Prostate gland (tissue), 2 donors: ENCODE measurements around the gene MIPOL1. TPM values are rescaled to one million over a fixed set of nuclear protein-coding genes. Genes with fewer than 3 reads are reported as not detected.
"Not testable (repeated sequence)": the region's sequence is repeated elsewhere in the genome, so short reads cannot be mapped to it uniquely, and the experiment has no call there.

Source experiments
- DNase-seq: peaks from one replicate; pipeline ENCODE4 v3.0.0-alpha.2; 2019; ENCODE audit warnings: low spot score
- H3K27ac ChIP-seq, 2 donors: fragments of 200-600 bp; sonication (generic); 2 replicates each; pipeline ENCODE4 v1.5.1; 2017 to 2019
- H3K27me3 ChIP-seq: fragments of 200-600 bp; sonication (generic); replicated peaks from 2 replicates; pipeline ENCODE4 v1.5.1; 2019; ENCODE audit not compliant: insufficient read depth
- H3K36me3 ChIP-seq, 2 donors: fragments of 200-600 bp; sonication (generic); 1 replicate in 1 of 2; 2 replicates in 1 of 2; pipeline versions ENCODE4 v1.5.1 to v1.8.1; 2017 to 2019
- H3K4me1 ChIP-seq: fragments of 200-600 bp; sonication (generic); replicated peaks from 2 replicates; pipeline ENCODE4 v1.5.1; 2019
- H3K4me3 ChIP-seq, 2 donors: fragments of 200-600 bp; sonication (generic); 2 replicates each; pipeline ENCODE4 v1.5.1; 2017 to 2019
- H3K9me3 ChIP-seq: fragments of 200-600 bp; sonication (generic); 2 replicates; pipeline ENCODE4 v1.5.1; 2017
- CTCF ChIP-seq, 4 experiments: fragments of 200-600 bp in 2 of 4; fragments of 450-650 bp in 2 of 4; sonication (generic) in 2 of 4; IDR thresholded peaks; 1 replicate in 3 of 4; 2 replicates in 1 of 4; pipeline ENCODE4 v1.5.1; 2016 to 2019; ENCODE audit warnings: antibody characterized with exemption in 4 of 4, mild to moderate bottlenecking in 2 of 4, moderate library complexity in 2 of 4
- POLR2A ChIP-seq: fragments of 450-650 bp; IDR thresholded peaks from one replicate; pipeline ENCODE4 v1.6.1; 2016; ENCODE audit warnings: antibody characterized with exemption, mild to moderate bottlenecking
- POLR2AphosphoS5 ChIP-seq: sonication (generic); formaldehyde crosslinking; IDR thresholded peaks from one replicate; pipeline ENCODE4 v1.6.1; 2017; ENCODE audit warnings: antibody characterized with exemption
- WGBS: methylation state at CpG from one replicate; pipeline ENCODE4 v1.1.5; 2018; 5-methylcytosine and 5-hydroxymethylcytosine counted together
- intact Hi-C: fragments of 100-400 bp; cut with DNase I; formaldehyde crosslinking; loops from one replicate; pipeline ENCODE4 v1.14.2; 2022
- total RNA-seq, 2 donors: library from RNA; depleted of rRNA; stranded (reverse); fragments of >200 nt; gene quantifications; one replicate each; pipeline ENCODE4 v1.1.0, GENCODE V29; 2016

The MIPOL1 gene
- total RNA-seq, 2 donors from 2014 or later, result 14.4 to 31.4 TPM

GRCh38 chr14:37553935-37554550, 356.3 kb downstream of the MIPOL1 start:
- H3K36me3 ChIP-seq, result no peaks in the 10 kb centered on the region
- TF ChIP-seq POLR2AphosphoS5, result no peak
- 100% methylated on average over 1 of the region's 1 CpG for WGBS
- no peak for DNase-seq
- H3K27me3 ChIP-seq, result no peaks in the 10 kb centered on the region
- H3K27ac ChIP-seq, result no peak overlapping the region
- no peaks in the 10 kb centered on the region for H3K9me3 ChIP-seq
- H3K4me3 ChIP-seq, result no peak overlapping the region
- H3K4me1 ChIP-seq, result no peaks in the 10 kb centered on the region
- intact Hi-C loops, result no loop called here

DNA sequence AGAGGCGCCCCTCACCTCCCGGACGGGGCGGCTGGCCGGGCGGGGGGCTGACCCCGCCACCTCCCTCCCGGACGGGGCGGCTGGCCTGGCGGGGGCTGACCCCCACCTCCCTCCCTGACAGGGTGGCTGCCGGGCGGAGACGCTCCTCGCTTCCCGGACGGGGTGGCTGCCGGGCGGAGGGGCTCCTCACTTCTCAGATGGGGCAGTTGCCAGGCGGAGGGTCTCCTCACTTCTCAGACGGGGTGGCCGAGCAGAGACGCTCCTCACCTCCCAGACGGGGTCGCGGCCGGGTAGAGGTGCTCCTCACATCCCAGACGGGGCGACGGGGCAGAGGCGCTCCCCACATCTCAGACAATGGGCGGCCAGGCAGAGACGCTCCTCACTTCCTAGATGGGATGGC, 357.9 kb downstream of the MIPOL1 start:
- intact Hi-C loops, H3K27me3 ChIP-seq, H3K9me3 ChIP-seq, H3K27ac ChIP-seq, H3K4me1 ChIP-seq, H3K36me3 ChIP-seq, H3K4me3 ChIP-seq, DNase-seq: not testable (repeated sequence)
- 91% methylated on average over 16 of the region's 33 CpGs for WGBS

DNA sequence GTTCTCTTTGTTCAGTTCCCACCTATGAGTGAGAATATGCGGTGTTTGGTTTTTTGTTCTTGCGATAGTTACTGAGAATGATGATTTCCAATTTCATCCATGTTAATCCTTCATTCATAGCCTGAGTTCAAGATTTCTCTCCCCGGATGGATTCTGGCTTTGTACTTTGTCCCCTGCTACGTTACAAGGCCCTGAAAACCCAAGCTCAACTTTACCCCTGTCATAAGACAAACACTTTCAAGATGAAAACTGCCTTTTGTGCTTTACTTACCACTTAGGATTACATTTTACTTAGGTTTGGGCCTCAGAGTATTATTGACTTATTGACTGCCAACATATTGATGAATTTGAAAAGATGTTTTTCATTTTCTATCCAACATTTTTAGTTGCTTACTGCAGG, 361.0 kb downstream of the MIPOL1 start:
- Histone ChIP-seq H3K36me3 (no peaks in the 10 kb centered on the region), H3K4me3 (no peak overlapping the region), H3K9me3 (no peaks in the 10 kb centered on the region), H3K27ac (no peak overlapping the region), H3K4me1 (peaks cover 4% of the 10 kb centered on the region), H3K27me3 (no peaks in the 10 kb centered on the region)
- intact Hi-C loops, result no loop called here
- no peak for DNase-seq
- no peak for TF ChIP-seq POLR2AphosphoS5
- TF ChIP-seq CTCF (IDR thresholded peaks at IDR 0.05), result no peak
- TF ChIP-seq POLR2A, result no peak
- WGBS, result 95% methylated on average over 4 of the region's 4 CpGs

GRCh38 chr14:37559386-37559785, 361.6 kb downstream of the MIPOL1 start:
- Histone ChIP-seq H3K9me3 (no peaks in the 10 kb centered on the region), H3K27ac (no peak overlapping the region), H3K4me1 (peaks cover 4% of the 10 kb centered on the region), H3K36me3 (no peaks in the 10 kb centered on the region), H3K4me3 (no peak overlapping the region), H3K27me3 (no peaks in the 10 kb centered on the region)
- DNase-seq, result no peak
- intact Hi-C loops, result no loop called here
- no peak for TF ChIP-seq CTCF (IDR thresholded peaks at IDR 0.05)
- TF ChIP-seq POLR2A, result no peak
- TF ChIP-seq POLR2AphosphoS5, result no peak
- 62% methylated on average over 6 of the region's 6 CpGs for WGBS

- intact Hi-C loops, result no loop called here
- WGBS, result 70% methylated on average over 2 of the region's 2 CpGs
- H3K9me3 ChIP-seq, result no peaks in the 10 kb centered on the region
- no peaks in the 10 kb centered on the region for H3K27me3 ChIP-seq
- H3K36me3 ChIP-seq, result no peaks in the 10 kb centered on the region
- DNase-seq, result no peak
- peak overlapping the region in 1 of 2 donors; percentile 36 for H3K4me3 ChIP-seq
- peaks cover 4% of the 10 kb centered on the region for H3K4me1 ChIP-seq
- peak overlapping the region; percentile 86 to 96 for H3K27ac ChIP-seq
- TF ChIP-seq POLR2AphosphoS5 (no peak), POLR2A (no peak), CTCF (IDR thresholded peaks at IDR 0.05) (no peak)
Observed at GRCh38 chr14:37563189-37563588, 365.5 kb downstream of the MIPOL1 start.

DNA sequence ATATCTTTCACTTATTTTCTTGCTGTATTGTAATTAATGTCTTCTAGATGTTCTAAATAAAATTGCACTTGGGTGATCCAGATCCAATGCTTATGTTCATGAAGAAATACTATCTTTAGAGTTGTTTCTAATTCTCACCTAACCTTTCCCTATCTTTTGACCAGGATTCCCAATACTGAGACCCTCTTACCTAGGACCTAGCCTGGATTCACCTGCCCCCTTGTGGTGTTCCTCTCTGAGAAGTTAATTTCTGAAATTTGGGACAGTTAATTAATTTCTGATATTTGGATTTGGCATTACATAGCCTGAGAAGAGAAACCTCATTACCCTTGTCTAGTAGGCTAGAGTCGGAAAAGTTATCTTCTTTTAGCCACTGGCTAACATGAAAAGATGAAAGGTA, 367.8 kb downstream of the MIPOL1 start:
- H3K9me3 ChIP-seq, result no peaks in the 10 kb centered on the region
- peak overlapping the region; percentile 86 to 96 for H3K27ac ChIP-seq
- no peak for DNase-seq
- H3K4me3 ChIP-seq, result peak overlapping the region; percentile 30 to 36
- intact Hi-C loops, result no loop called here
- H3K4me1 ChIP-seq, result peaks cover 7% of the 10 kb centered on the region
- H3K36me3 ChIP-seq, result no peaks in the 10 kb centered on the region
- TF ChIP-seq POLR2A (no peak), CTCF (IDR thresholded peaks at IDR 0.05) (peak in 3 of 4 experiments; percentile 42 to 73 (median 62)), POLR2AphosphoS5 (peak; percentile 43)
- H3K27me3 ChIP-seq, result no peaks in the 10 kb centered on the region
- 56% methylated on average over 1 of the region's 1 CpG for WGBS
